Activated effector memory CD4-positive, alpha-beta T cell treated with anti-CD3 and anti-CD28 coated beads, Interleukin-2, amount 50 U/mL, for 16 hours (primary cell): ENCODE measurements around the gene DTNA.
"Not testable (repeated sequence)": the region's sequence is repeated elsewhere in the genome, so short reads cannot be mapped to it uniquely, and the experiment has no call there.

Experiments
- DNase-seq: peaks from one replicate; pipeline ENCODE4 v3.0.0-alpha.2; 2020

The DTNA gene

GRCh38 chr18:34726286-34727004 lies 16.3 kb downstream of the DTNA start:
- no peak for DNase-seq

DNA sequence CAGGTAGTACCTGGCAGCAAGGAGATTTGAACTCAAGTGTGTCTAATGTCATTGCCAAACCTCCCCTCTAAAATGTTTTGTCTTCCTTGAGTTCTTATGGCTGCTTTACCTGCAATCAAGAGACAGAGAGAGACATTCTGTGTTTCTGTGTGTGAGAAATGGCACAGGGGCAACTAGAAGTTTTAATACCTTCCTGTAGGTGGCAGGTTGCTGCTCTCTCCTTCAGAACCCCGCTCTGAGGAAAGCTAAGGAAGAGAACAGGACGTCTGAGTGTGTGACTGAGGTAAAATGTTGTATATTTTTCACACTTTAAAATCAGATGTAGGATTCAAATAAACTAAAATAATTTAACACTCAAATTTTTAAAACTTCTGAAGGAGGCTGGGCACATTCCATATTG lies 19.2 kb downstream of the DTNA start:
- DNase-seq, result no peak

GRCh38 chr18:34729740-34730355 lies 19.8 kb downstream of the DTNA start:
- DNase-seq, result no peak

DNA sequence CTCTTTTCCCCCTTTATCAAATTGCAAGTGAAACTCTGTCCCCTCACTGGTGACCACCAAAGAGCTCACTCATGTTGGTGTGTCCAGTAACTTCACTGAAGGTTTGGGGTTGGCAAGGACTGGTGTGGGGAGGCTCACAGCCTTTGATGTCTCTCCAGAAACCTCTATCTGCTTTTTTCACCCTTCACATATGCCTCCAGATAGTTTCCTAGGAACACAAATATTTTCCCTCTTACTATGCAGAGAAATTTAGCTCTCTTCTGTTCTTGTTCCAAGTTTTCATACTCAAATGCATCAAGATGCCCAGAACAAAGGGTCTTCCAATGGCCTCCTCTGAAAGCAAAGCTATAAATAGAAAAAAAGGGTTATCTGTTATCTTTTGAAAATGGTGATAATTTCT lies 20.7 kb downstream of the DTNA start:
- no peak for DNase-seq

DNA sequence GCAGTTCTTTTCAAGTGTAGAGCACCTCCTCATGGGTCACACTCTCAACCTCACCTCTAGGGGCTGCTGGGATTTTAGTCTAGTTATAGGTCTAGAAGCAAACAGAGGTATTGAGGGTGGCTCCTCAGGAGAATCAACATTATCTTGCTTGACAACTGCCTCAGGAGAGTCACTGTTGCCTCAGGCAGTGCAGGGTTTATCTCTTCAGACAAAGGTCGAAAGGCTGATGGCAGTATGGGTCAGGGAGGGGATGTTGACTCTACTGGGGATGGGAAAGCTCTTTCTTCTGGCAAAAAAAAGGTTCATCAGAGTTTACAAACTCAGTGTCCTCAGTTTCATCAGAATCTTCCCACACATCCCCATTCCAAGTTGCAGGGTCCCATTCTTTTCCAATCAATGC lies 24.0 kb downstream of the DTNA start:
- DNase-seq, result no peak

DNA sequence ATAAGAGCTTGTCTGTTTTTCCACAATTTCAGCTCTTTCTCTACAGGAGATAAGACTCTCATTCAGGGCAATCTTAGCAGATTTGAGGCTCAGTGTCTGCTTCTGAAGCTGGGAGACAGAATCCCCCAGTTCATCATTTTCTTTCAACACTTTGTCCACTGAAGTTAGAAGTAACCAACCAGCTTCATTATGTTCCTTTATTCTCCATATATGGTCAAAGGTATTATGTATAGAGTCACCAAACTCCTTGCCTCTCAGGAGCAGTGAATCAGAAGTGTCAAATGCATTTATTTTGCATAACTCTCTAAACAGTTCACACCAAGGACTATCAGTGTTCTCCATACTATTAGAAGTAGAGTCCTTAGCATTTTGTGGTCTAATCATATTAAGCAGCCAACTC lies 24.4 kb downstream of the DTNA start:
- not testable (repeated sequence) for DNase-seq

DNA sequence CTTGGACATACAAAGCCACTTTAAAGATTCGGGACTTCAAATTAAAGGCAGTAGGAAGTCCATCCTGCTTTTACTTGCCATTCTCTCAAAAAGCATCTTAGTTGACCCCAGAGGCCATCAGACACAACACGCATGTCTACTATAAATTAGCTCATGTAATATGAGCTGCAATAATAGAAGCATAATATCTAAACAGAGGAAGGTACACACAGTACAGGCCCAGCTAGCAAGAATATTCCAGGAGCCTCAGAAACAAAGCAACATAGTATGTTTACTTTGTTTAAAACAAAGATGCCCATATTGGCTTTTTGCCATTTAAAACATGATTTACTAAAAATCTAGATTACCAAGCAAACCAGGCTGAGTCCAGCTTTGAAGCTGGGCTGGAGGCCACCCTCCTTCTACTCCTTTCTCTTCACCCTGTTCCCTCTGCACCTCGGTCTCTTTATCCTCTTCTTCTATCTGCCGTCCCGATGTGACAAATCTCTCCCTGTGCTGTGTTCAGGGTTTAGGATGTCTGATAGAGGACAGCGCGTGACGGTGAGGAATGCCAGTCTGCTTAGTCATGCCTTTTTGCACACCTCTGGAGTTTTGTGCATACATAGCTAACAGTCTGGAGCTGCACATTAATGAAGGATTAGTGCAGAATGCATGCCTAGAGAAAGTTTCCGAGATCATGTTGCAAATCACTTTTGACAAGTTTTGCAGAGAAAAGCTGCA lies 28.2 kb downstream of the DTNA start:
- DNase-seq, result no peak

DNA sequence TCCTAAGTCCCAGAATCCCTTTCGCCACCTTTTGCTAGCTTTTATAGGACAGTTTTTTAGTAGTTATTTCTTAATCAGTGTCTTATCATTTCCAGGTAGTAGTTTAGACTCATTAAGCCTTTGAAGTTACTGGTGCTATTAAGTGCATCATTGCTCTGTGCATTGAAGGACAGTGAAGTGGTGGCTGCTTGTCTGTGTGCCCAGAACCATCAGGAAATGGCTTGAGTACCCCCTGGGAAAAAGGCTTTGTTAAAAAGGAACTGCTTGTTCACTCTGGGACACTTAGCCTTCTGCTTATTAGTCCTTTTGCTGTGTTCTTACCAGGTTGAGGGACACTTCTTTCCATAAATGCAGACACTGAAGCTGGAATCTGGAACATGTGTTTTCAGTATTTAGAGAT lies 30.0 kb downstream of the DTNA start:
- DNase-seq, result no peak

DNA sequence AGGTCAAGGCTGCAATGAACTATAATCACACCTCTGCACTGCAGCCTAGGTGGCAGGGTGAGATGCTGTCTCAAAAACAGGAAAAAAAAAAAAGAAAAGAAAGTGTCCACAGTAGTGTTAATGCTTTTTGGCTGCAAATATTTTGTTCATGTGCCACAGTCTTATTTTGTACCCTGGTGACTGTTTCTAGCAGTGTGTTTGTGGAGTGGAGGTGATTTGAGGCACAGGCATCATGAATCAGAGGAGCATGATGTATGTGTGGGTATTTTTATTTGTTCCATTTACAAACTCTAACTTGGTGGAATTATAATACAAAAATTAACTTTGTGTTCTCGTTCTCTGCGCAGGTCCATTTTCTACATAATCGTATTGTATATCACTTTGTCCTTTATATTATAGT lies 30.6 kb downstream of the DTNA start:
- DNase-seq, result no peak

- no peak for DNase-seq
Measured at GRCh38 chr18:34741401-34741800, 31.3 kb downstream of the DTNA start.

GRCh38 chr18:34742891-34743341 lies 32.8 kb downstream of the DTNA start:
- no peak for DNase-seq

DNA sequence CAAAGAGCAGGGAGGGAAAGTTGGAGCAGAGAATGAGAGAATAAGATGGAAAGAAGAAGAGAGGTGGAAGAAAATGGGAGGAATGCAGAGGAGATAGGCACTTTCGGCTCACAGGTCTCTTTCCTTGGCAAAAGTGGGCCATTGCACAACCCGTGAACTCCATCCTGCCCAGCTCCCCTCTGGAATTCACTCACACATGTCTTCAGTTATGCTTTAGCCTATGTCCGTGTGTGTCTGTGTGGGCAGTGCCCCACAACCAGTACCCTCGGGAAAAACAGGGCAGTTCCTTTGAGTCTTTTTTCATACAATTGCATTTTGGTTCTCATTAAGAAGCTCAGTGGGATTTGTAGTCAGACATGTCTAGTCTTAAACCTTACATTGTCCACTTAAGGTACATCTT lies 34.5 kb downstream of the DTNA start:
- DNase-seq, result no peak

DNA sequence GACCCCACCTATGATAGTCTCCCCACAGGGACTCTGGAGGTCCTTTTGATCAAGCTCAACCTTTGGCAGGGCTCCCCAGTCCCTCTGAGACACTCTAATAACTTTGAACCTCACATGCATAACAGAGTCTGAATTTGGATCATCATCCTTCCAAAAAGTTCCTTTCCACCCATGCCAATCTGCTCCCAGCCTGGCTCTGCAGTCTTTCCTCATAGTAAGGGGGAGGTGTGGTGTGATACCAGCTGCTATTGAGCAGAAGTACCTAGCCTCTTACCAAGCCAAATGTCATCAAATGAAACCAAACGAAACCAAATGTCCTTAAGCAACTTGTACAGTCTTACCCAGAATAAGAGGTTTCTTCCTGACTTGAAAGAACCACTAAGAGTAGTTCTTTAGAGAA lies 36.5 kb downstream of the DTNA start:
- no peak for DNase-seq

- no peak for DNase-seq
Measured at GRCh38 chr18:34749721-34750120, 39.6 kb downstream of the DTNA start.

- DNase-seq, result no peak
Measured at GRCh38 chr18:34752056-34752455, 42.0 kb downstream of the DTNA start.

- no peak for DNase-seq
Measured at GRCh38 chr18:34754300-34754699, 44.2 kb downstream of the DTNA start.

DNA sequence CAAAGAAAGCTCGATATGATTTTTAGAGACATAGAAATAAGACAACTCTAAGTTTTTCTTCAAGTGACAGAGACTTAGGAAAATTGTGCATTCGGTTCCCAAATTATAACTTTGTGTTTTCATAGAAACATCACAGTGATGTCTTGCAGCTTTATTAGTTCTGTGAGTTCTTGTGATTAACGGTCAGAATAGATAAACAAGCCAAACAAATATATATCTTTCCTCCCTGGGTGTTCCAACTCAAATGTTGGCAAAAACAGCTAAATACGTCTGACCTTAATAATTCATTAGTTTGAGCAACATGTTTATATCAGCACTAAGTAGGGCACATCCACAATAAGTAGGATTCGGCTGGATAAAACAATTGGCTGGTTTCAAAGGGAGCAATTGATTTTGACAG lies 47.6 kb downstream of the DTNA start:
- DNase-seq, result no peak

GRCh38 chr18:34758378-34758948 lies 48.4 kb downstream of the DTNA start:
- DNase-seq, result no peak

DNA sequence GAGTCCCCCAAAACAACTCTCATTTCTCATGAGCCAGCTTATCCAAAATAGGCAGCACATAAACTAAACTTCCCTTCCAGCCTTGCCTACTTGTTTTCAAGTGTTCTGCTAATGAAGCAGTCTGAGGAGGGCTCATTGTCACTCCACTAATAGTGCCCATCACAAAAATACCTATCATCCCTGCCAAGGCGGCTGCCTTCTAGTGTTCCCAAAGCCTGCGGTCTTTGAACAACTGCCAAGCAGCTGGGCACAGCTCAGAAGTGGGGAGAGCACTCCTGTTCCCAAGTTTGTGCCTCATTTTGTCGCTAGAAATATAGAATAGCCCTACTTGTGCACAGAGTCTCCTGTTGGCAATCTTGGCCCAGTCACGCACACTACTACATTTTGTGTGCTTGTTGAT lies 50.3 kb downstream of the DTNA start:
- no peak for DNase-seq

- DNase-seq, result no peak
Measured at GRCh38 chr18:34764451-34764850, 54.4 kb downstream of the DTNA start.

DNA sequence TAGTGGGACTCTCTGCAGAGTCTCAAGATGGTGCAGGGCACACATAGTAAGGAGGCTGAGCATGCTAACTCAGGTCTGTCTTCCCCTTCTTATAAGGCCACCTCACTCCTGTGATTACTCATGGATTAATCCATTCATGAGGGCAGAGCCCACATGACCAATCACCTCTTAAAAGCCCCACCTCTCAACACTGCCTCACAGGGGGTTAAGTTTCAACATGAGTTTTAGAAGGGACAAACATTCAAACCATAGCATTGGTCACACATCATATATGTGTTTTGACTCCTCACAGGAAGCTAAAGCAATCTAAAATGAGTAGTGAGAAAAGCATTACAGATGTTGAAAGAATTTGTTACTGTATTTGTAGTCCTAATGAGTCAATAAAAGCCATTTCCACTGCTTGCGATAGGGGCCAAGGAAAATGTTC lies 57.5 kb downstream of the DTNA start:
- no peak for DNase-seq

DNA sequence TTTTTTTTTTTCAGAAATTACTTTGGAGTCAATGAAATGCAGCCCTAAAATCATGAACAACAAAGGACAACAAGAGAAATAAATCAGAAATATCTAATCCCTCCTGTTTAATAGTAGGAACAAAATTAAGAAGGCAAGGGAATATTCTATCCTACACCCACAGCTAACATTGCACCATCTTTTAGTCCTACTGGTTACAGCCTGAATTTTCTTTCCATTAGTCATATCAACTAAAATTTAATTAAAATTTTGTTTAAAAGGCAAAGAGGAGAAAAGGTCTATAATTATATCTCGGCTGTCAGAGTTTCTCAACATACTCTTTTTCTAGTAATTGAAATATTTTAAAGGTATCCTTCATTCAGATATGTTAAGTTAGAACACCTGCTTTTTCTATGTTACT lies 61.9 kb downstream of the DTNA start:
- DNase-seq, result no peak

DNA sequence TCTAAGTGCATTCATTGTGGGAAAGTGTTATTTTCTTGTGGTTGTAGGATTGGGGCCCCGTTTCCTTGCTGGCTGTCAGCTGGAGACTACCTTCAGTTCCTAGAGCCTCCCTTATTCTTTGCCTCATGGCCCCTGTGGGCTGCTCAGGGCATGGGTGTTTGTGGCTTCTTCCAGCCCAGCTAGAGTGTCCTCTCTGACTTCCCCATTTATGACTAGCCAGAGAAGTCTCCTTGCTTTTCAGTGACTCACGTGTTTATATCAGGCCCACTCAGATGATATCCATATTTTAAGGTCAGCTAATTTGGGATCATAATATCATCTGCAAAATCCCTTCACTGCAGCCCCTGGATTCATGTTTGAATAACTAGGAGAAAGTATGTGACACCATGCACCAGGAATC lies 62.8 kb downstream of the DTNA start:
- no peak for DNase-seq

- DNase-seq, result no peak
Measured at GRCh38 chr18:34773378-34773777, 63.3 kb downstream of the DTNA start.
